ENCODE data around the gene GMIP.

DNA sequence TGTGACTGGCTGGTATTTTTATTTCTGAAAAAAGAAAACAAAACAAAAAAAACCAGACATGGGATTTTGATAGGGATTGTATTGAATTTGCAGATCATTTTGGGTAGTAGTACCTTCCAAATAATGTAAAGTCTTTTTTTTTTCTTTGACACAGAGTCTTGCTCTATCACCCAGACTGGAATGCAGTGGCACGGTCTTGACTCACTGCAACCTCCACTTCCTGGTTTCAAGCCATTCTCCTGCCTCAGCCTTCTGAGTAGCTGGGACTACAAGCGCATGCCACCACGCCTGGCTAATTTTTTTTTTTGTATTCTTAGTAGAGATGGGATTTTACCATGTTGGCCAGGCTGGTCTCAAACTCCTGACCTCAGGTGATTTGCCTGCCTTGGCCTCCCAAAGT, 29.4 kb upstream of the GMIP start:
- TF ChIP-seq MXI1 (IDR thresholded peaks at IDR 0.05; ENCODE audit: borderline replicate concordance, low read depth, low read length) = no peak
- no peak for TF ChIP-seq CTCF (conservative IDR thresholded peaks at IDR 0.05; ENCODE audit: low read depth, low read length)
- TF ChIP-seq CEBPB (IDR thresholded peaks at IDR 0.05; ENCODE audit: low read depth, low read length) = no peak
- TF ChIP-seq FOS (IDR thresholded peaks at IDR 0.05; ENCODE audit: low read depth, low read length) = no peak
- no peak for TF ChIP-seq SMC3 (IDR thresholded peaks at IDR 0.05; ENCODE audit: low read depth, low read length)
- TF ChIP-seq POLR2A (IDR thresholded peaks at IDR 0.05; ENCODE audit: low read depth, low read length) = no peak
- no peak for TF ChIP-seq USF2 (IDR thresholded peaks at IDR 0.05; ENCODE audit: low read depth, low read length)
- TF ChIP-seq ELK1 (IDR thresholded peaks at IDR 0.05; ENCODE audit: borderline replicate concordance, low read depth, low read length) = no peak
